GM12878 (cell line): ENCODE results near the gene INO80D.

Source experiments
- CBX5 ChIP-seq: sonication (generic); IDR thresholded peaks from 2 replicates; pipeline ENCODE4 v1.6.1; 2016; ENCODE audit warnings: low read depth, moderate library complexity, mild to moderate bottlenecking, inconsistent platforms
- ETV6 ChIP-seq, 2 experiments: fragments of 450-650 bp in 1 of 2; IDR thresholded peaks in 1 of 2; conservative IDR thresholded peaks in 1 of 2; 2 replicates each; pipeline ENCODE4 v1.6.1; 2014; ENCODE audit warnings: antibody characterized with exemption in 1 of 2, borderline replicate concordance in 1 of 2, low read depth in 1 of 2, mild to moderate bottlenecking in 1 of 2, moderate library complexity in 1 of 2
- KLF5 ChIP-seq: fragments of 450-650 bp; IDR thresholded peaks from 2 replicates; pipeline ENCODE4 v1.6.1; 2014; ENCODE audit warnings: mild to moderate bottlenecking; ENCODE audit not compliant: partially characterized antibody
- PAX8 ChIP-seq: fragments of 450-650 bp; IDR thresholded peaks from 2 replicates; pipeline ENCODE4 v1.6.1; 2017; ENCODE audit warnings: mild to moderate bottlenecking, moderate library complexity
- PML ChIP-seq: IDR thresholded peaks from 2 replicates; pipeline ENCODE4 v1.6.1; 2012; ENCODE audit warnings: low read length, inconsistent platforms
- TF ChIP-seq, protein P1 (sequence below), 3 experiments: IDR thresholded peaks in 2 of 3; conservative IDR thresholded peaks in 1 of 3; 2 replicates each; pipeline ENCODE4 v1.5.1; 2011; ENCODE audit warnings: low read depth in 3 of 3, low read length in 3 of 3, mild to moderate bottlenecking in 3 of 3, control low read depth in 2 of 3, moderate library complexity in 2 of 3, inconsistent platforms in 1 of 3, mixed read lengths in 1 of 3; ENCODE audit not compliant: control insufficient read depth in 2 of 3, insufficient read depth in 1 of 3; ENCODE audit errors: extremely low read depth in 1 of 3

DNA sequence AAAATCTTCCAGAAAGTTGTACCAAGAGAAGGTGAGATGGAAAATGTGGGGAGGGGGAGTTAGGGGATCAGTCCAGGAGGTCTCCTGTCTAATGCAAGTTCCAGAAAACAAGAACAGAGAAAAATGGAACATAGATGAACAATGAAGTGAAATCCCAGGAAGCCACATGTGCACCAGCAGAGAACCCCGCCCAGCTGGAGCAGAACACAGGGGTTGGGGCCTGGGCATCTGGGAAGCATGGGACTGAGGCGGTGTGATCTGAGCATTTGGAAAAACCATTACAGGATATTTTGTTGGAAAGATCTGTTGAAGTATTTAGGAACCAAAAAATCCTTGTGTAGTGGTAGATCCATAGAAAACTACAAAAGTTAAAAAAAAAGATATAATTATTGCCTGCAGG is 133.7 kb downstream of the INO80D start:
- no peak for TF ChIP-seq ETV6 (conservative IDR thresholded peaks at IDR 0.05 in 1 of 2, IDR thresholded peaks at IDR 0.05 in 1 of 2; ENCODE audit: borderline replicate concordance in 1 of 2, low read depth in 1 of 2)
- no peak for TF ChIP-seq CBX5
- no peak for TF ChIP-seq KLF5
- TF ChIP-seq, protein P1, sequence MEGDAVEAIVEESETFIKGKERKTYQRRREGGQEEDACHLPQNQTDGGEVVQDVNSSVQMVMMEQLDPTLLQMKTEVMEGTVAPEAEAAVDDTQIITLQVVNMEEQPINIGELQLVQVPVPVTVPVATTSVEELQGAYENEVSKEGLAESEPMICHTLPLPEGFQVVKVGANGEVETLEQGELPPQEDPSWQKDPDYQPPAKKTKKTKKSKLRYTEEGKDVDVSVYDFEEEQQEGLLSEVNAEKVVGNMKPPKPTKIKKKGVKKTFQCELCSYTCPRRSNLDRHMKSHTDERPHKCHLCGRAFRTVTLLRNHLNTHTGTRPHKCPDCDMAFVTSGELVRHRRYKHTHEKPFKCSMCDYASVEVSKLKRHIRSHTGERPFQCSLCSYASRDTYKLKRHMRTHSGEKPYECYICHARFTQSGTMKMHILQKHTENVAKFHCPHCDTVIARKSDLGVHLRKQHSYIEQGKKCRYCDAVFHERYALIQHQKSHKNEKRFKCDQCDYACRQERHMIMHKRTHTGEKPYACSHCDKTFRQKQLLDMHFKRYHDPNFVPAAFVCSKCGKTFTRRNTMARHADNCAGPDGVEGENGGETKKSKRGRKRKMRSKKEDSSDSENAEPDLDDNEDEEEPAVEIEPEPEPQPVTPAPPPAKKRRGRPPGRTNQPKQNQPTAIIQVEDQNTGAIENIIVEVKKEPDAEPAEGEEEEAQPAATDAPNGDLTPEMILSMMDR (IDR thresholded peaks at IDR 0.05 in 2 of 3, conservative IDR thresholded peaks at IDR 0.05 in 1 of 3; ENCODE audit: control insufficient read depth in 2 of 3, extremely low read depth in 1 of 3, insufficient read depth in 1 of 3, low read depth in 3 of 3, low read length in 3 of 3) = no peak
- no peak for TF ChIP-seq PAX8
- no peak for TF ChIP-seq PML
